Right ventricle myocardium superior (tissue), 1 donor: Measurements from ENCODE around the gene HSDL1. TPM values are rescaled to one million over a fixed set of nuclear protein-coding genes. Genes with fewer than 3 reads are reported as not detected.

ENCODE experiments used
- ATAC-seq: fragments of 200-7000 bp; cut with Tn5 transposase; one replicate; pipeline ENCODE4 v1.9.1; 2020; ENCODE audit warnings: mild to moderate bottlenecking; ENCODE audit not compliant: poor library complexity
- DNase-seq: peaks from one replicate; pipeline ENCODE4 v3.0.0-alpha.2; 2020
- intact Hi-C: fragments of 100-400 bp; cut with DNase I; formaldehyde crosslinking; loops from one replicate; pipeline ENCODE4 v1.11.2; 2022
- long read RNA-seq: library from polyadenylated mRNA; unstranded; transcript quantifications from one replicate; pipeline ENCODE4 v2.0.0, GENCODE V29; 2021
- total RNA-seq: library from RNA; stranded (reverse); fragmentation: NEBNext Ultra II Directional; extraction: Animal tissue kit (Norgen Biotek cat#: 25700); gene quantifications from one replicate; pipeline ENCODE4 v1.2.1, GENCODE V29; 2021
- donor health status: DM: no; HTN: yes; CAD: no; lungs with severe emphysema.

The HSDL1 gene
- 22.6 TPM for total RNA-seq
- long read RNA-seq, transcript HSDL1-201 (6 exons, 3,519 nt): major isoform, 48 of 56 reads
- long read RNA-seq, partial matches to known transcripts: 1 of 56 reads
- long read RNA-seq, other reads (novel, unspliced or antisense): 5 of 56 reads

DNA sequence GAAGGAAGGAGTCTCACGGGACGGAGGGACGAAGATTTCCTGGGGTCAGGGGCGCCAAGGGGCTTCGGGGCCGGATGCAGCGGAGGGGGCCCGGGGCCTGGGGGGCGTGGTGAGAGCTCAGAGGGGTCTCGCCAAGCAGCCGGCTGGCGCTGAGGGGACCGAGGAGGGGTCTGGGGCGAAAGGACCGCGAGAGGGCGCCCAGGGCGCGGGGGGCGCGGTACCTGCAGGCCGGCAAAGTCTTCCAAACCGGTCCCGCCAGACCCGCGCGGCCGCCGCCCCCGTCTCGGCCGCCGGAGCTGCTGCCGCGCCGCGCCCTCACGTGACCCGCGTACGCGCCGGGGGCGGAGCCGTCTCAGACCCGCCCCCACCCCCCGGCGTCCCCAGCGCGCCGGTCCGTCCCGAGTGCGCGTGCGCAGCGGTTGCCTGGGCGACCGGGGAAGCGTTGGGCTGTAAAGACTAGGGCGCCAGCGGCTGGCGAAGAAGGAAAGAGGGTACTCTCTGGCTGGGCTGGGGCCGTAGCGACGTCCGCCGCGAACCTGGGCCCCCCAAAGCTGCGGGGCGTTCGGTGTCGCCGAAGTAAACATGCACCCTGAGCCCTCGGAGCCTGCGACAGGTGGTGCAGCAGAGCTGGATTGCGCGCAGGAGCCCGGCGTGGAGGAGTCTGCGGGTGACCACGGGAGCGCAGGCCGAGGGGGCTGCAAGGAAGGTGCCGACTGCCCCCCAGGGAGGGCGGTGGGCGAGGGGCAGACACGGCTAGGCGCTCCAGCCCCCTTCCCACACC, at the start of gene HSDL1, which contains the start of gene DNAAF1:
Gene HSDL1 (minus strand): TSS at position 319 of the 781 bp plus-strand sequence. CDS start 13,856 bp downstream, outside the sequence.
Gene DNAAF1 (plus strand): TSS at position 450 of the 781 bp plus-strand sequence. CDS start 133 bp downstream, at position 583.
- intact Hi-C loops: loop anchor here (10.0 kb wide), 1 partner anchor 60 kb away; no protein-coding TSS in a partner anchor
- peak; percentile 98 for ATAC-seq

DNA sequence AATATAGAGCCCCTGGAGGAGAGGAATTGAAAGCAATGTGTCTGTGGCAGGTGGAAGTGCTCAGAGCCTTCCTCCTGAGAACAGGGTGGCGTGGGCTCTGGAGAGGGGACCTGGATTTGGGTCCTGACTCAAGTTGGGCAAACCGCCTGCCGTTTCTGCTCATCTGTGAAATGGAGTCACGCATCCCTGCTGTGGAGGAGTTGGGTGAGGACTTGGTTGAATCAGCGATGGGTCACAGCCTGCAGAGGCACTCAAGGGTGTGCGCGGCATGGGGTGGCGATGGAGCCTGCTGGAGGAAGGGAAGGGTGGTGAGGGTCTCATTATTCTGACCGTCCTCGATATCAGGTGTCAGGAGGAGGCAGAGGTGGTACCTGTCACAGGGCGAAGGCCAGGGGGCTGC, 49.0 kb upstream of the HSDL1 start:
- ATAC-seq: no peak
- DNase-seq: no peak
- intact Hi-C loops: no loop called here

More for the DNA sequence above, at the start of gene HSDL1, which contains the start of gene DNAAF1:
- peak; percentile 93 for DNase-seq

DNA sequence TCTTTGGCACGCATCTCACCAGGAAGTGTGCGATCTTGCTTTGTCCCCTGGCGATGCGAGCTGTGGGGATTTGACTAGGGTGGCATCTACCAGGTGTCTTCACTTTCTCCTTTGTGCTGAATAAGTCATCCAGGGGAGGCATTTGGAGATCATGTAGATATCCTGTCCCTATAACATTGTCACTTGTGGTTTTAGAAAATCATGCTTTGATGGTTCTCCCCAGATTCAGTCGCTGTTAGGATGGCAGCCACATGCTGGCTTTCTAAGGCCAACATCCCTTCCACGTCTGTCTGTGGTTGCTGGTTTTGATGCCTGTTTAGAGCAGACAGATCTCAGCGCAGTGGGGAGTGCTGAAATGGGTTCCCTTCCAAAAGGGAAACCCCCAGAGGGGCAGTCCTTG, 48.5 kb upstream of the HSDL1 start:
- no peak for ATAC-seq

DNA sequence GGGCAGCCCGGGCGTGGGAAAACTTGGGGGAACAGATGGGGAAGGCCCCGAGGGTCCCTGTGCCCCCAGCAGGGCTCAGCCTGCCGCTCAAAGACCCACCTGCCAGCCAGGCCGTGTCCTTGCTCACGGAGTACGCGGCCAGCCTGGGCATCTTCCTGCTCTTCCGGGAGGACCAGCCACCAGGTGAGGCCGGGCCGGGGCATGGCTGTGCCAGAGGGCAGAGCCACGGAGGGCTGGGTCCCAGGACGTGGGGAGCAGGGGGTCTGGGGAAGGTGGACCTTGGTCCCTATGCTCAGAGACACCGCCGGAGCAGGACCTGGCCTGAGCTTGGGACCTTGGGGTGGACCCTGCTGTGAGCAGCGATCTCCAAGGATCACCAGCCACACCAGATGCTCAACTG, 46.5 kb upstream of the HSDL1 start:
- ATAC-seq (no peak), DNase-seq (no peak)
- intact Hi-C loops: no loop called here

More for the DNA sequence above, 48.5 kb upstream of the HSDL1 start:
- DNase-seq: no peak
- intact Hi-C loops: no loop called here

DNA sequence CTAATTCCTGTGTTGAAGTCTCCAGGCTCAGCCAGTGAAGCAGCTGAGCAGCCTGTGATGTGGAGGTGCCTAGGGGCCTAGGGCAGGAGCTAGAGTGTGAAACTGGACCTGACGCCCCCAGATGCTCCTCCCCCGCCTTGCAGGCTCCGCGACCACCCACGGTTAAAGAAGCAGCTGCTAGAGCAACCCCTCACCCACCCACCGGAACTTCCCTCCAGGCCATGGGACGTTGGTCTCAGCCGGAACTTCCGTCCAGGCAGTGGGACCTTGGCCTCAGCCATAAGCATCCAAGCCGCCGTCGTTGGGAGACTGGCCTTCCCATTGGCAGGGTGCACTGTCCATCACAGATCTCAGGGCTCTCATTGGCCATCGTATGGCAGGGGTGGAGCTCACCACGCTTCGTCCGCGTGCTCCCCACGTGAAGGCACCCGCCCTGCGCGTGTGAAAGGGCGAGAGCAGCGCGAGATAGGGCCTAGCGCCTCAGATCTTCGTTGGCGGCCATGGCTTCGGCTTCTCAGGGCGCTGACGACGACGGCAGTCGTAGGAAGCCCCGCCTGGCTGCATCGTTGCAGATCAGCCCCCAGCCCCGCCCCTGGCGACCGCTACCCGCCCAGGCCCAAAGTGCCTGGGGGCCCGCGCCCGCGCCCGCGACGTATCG, 45.9 kb upstream of the HSDL1 start, which contains the start of gene ADAD2:
Gene ADAD2 (plus strand): TSS at position 427 of the 658 bp plus-strand sequence. CDS start 74 bp downstream, at position 501.
- ATAC-seq (no peak), DNase-seq (no peak)
- intact Hi-C loops: no loop called here

DNA sequence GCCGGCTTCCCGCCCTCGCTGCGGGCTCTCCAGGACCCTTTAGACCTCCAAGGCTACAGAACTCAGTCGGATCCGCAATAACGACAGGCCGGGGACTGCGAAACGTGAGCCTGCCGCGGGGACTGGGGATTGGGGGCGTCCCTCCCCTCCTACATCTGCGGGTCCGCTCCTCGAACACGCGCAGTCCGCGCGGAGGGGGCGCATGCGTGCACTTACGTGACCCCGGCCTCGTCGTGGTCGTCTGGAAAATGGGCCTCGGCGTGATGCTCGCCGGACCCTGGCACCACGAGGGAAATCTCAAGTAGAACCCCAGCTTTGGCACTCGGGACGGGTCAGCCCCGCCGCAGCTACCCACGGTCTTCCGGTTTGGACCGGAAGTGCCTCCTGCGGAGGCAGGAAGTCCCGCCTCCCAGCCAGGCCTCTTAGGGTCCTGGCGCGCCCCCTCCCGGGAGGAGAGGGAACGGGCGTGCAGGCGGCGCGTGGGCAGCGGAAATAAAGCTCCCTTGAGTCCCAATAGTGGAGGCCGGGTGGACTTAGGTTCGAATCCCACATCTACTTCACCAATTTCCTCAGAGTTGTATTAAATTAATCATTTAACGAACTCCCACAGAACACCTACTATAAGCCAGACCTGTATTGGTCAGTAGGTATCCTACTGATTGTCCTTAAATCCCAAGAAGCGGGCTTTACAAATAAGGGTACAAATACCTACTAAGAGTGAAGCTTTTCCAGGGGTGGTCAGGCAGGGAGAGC, 41.9 kb upstream of the HSDL1 start, which contains the start of gene TAF1C:
Gene TAF1C (minus strand): TSS at position 373 of the 753 bp plus-strand sequence. CDS start 2,069 bp downstream, outside the sequence.
- peak; percentile 97 for DNase-seq
- intact Hi-C loops: loop anchor here (5.0 kb wide), 3 partner anchors 50 to 230 kb away; no protein-coding TSS in a partner anchor
- ATAC-seq: peak; percentile 98

DNA sequence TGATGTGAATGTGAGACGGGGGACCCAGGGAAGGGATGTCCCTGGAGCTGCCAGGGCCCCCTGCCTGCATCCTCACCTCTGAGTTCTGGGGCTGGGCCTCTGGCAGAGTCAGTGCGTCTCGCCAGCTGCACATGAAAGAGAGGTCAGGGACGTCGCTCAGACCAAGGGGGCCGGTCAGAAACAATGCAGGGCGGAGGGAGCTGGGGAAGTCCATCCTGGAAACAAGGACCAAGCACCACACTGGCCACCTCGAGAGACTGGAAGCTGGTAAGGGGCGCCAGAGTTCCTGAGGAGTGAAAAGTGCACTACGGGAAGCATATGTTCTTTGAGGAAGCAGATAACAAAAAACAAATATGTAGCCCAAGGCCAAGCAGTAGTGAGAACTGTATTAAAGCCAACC, 39.8 kb upstream of the HSDL1 start:
- ATAC-seq (no peak), DNase-seq (peak; percentile 57)
- intact Hi-C loops: loop anchor here (5.0 kb wide), 3 partner anchors 47 to 227 kb away; no protein-coding TSS in a partner anchor

DNA sequence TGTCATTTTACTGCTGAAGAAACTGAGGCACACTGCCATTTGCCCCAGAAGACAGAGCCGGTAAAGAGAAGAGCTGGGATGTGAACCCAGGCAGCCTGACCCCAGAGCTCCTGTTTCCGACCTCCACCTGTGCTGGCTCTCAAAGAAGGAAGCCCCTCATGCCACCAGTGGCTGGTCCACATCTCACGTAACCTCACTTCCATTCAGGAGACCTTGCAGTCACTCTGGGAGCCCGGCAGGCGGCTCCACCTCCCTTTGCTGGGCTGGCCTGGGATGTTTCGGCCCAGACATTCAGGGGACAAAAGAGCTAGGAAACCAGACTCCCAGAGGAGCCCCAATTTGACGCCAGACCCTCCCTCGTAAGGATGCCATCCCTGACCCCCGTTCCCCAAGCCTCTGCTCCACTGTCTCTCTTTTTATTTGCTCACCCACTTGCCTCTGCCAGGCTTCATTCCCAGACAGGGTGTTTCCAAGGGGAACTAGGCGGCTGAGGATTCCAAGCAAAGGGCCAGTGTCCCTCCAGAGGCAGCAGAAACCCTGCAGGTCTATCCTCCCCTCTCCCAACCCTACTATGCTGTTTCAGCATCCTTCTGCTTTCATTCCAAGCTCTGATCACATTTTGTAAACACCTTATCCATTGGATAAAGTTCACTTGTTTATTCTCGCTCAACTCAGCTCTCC, 39.1 kb upstream of the HSDL1 start:
- ATAC-seq (no peak), DNase-seq (no peak)
- intact Hi-C loops: no loop called here

DNA sequence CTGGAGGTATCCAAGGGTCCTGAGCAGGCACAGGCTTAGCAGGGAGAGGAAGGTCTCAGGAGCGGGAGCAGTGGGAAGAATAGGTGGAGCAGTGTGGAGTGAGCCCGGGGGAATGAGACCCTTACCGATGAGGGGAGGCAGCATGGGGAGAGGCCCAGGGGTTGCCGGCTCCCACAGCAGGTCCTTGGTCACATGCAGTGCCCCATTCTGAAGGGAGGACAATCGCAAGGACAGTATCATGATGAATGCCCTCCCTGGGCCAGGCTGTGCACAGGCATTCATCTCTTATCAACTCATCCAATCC, 38.5 kb upstream of the HSDL1 start:
- intact Hi-C loops: no loop called here
- DNase-seq: no peak

DNA sequence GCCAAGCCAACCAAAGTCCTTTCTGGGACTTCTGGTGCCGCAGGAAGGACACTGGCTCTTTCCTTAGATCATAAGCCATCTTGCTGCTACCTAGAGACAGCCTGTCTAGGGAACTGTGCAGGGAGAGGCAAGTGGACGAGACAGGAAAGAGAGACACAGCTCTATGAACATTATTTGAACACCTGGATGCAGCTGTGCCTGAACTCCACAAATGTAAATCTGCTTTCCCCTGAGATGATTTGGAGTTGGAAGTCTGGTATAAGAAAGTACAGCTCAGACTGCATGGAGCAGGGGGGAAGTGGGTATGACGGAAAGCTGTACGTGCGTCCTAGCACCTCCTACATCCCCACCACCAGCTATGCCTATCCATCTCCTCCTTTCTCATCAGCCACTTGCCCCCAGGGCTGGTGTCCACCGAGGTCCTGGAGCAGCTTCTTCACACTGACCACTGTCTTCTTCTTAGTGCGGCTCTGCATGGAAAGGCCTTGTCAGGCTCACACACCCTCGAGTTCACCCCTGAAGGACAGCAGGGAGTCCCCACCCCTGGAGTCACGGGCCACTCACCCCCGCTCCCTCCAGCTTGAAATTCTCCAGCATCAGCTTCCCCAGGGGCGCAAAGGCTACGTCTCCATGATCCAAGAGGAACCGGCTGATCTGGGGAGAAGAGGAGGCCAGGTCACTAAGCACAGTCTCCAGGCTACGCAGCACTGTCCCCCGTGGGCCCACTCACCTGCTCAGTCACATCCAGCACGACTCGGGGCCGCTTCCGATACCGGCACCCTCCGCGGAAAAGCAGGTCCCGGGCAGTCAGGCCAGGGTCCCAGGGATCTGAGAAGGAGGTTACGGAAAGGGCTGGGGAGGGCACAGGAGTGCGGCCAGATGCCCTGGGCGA, 37.9 kb upstream of the HSDL1 start:
- intact Hi-C loops: no loop called here
- DNase-seq (no peak), ATAC-seq (no peak)

More for the DNA sequence above, 38.5 kb upstream of the HSDL1 start:
- no peak for ATAC-seq

DNA sequence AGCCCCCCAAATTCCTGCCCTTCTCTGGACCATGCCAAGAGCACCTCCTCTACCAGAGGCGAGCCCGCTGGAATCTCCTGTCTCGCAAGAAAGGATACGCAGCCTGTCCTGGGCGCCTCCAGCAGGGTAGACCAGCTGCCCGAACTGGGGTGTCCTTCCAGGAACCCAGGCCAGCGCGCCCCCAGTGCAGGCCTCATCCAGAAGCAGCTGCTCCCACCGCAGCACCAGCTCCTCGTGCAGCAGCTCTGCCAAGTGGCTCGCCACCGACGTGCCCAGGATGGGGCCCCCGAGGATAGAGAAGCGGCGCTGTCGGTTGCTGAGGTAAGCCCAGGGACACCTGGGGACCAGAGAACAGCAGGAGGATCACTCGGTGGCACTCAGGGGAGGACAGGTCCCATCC, 37.1 kb upstream of the HSDL1 start:
- intact Hi-C loops: no loop called here
- ATAC-seq (no peak), DNase-seq (no peak)

DNA sequence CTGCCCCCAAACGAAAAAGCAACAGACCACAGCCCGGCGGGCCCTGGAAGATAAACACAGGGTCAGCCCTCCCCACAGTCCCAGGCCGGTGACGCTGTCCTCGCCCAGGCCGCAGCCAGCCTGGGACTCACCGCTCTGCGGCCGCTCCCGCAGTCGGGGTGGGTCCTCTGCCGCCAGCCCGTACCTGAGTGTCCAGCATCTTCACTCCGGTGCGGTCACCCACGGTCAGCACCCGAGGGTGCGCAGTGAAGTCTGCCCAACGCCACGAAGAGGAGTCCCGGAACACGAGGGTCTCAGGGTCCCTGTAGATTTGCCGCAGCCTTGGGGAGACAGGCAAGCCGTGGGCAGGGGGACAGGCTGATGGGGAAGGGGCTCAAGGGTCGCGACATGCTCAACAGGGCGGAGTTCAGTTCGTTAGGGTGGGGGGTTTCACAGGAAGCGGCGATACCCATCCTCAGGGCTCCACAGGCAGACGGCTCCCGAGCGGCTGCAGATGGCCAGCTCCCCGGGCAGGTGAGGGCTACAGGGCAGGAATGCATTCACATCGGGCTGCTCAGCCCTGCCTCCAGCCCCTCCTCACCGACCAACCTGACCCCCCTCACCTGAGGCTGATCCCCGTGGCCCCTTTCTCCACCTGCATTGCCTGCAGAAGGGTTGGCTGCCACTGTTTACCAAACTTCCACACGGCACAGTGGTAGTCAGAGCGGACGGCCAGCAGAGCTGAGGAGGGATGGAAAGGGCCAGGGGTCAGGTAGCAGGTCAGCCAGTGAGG, 36.4 kb upstream of the HSDL1 start:
- no peak for DNase-seq
- intact Hi-C loops: no loop called here
- ATAC-seq: no peak

DNA sequence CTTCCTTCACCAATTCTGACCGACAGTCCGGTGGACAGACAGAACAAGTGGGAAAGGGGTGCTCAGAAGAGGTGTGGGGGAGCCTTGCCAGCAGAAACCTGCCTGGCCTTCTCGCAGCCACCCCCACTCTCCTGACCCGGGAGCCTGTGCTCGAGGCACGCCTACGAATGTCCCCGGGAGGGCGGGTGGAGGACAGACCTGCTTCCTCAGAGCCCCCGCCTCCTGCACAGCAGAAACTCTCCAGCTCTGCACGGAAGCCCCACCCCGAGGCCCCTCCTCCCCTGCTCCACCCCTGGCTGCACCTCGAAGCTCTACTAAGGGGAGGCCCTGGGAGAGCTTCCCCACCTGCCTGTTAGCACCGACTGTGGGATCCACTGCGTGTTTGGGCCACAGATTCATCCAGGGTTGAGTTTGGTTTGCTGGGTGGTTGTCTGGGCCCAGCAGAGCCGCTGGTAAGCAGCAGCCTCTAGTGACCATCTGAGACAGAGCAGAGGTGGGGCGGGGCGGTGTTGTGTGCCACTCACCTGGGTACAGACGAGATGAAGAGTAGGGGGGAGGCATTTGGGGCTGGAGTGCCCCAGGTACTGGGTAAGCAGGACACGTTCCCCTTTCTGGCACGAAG, 35.7 kb upstream of the HSDL1 start:
- ATAC-seq: no peak
- intact Hi-C loops: no loop called here
- peak; percentile 62 for DNase-seq

DNA sequence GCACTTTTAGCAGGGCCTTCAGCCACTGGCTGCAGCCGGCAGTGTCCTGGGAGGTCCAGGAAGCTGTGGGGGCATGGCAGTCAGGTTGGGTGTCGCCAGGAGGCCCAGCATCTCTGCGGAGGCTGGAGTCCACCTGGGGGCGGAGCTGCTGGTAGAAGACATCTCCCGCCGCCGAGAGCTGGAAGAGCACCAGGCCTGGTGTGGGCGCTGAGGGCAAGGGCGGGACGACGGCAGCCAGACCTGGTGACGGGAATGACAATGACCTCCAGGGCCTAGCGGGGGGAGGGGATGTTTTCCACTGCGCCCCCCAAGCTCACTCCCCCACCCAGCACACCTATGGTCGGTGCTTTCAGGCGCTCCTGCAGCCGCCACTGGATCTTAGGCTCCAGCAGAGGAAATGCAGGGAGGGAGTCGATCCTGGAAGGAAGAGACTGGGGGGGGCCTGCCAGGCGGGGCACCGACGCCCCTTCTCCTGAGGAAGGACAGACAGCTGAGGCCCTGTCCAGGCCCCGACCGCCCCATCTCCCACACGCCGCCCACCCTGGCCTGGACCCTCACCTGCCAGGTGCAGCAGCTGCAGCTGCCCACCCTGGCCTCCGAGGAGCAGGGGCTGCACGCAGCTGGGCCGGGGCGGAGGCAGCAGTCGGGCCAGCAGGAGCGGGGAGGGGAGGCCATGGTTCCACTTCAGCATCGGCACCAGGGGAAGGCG, 34.8 kb upstream of the HSDL1 start:
- ATAC-seq (no peak), DNase-seq (no peak)
- intact Hi-C loops: no loop called here

DNA sequence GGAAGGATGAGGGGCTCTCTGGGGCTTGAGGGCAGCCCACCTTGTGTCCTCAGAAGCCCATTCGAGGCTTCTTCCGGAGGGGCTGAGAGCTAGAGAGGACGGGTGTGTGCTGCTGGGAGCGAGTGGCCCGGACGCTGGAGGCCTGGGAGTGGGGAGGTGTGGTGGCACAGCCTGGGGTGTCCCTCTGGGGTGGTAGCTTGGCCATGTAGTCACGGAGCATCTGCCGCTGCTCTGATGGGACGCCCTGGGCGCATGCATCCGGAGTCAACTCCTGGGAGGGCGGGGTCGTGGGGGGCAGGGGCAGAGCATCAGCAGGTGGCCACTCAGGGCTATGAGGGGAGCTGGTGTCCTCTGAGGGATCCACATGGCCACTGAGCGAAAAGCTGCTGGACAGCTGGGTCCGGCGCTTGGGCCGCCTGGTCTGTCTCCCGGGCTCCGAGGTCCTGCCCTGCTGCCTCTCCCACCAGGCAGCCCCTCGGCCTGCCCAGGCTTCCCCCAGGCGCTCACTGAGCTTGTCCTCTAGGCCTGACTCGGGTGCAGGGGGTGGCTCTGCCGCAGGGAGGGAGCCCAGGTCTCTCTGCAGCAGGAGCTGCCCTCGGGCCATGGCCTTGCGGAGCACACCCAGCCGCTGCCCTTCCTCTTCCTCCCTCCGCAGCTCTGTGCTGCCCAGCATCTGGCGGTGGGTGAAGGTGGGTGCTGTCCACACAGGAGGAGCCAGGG, 34.1 kb upstream of the HSDL1 start:
- DNase-seq: no peak
- intact Hi-C loops: no loop called here

More for the DNA sequence above, 34.1 kb upstream of the HSDL1 start:
- ATAC-seq: no peak
